Muscle of back (tissue), 11 donors: ENCODE data around the gene PTPRB. TPM values are rescaled to one million over a fixed set of nuclear protein-coding genes. Genes with fewer than 3 reads are reported as not detected.
"Not testable (repeated sequence)": the region's sequence is repeated elsewhere in the genome, so short reads cannot be mapped to it uniquely, and the experiment has no call there.

Experiments used
- DNase-seq, 3 donors: peaks; one replicate each; pipeline versions ENCODE4 v3.0.0 to v3.0.0-alpha.2; 2013
- polyA plus RNA-seq, 10 donors: library from polyadenylated mRNA; unstranded; fragments of 120-200 nt; gene quantifications; one replicate each; pipeline ENCODE4 v1.2.1, GENCODE V29; 2013; ENCODE audit not compliant: insufficient read length in 10 of 10

Gene PTPRB
- polyA plus RNA-seq, 10 donors: 11.8 to 24.4 (median 15.7) TPM

DNA sequence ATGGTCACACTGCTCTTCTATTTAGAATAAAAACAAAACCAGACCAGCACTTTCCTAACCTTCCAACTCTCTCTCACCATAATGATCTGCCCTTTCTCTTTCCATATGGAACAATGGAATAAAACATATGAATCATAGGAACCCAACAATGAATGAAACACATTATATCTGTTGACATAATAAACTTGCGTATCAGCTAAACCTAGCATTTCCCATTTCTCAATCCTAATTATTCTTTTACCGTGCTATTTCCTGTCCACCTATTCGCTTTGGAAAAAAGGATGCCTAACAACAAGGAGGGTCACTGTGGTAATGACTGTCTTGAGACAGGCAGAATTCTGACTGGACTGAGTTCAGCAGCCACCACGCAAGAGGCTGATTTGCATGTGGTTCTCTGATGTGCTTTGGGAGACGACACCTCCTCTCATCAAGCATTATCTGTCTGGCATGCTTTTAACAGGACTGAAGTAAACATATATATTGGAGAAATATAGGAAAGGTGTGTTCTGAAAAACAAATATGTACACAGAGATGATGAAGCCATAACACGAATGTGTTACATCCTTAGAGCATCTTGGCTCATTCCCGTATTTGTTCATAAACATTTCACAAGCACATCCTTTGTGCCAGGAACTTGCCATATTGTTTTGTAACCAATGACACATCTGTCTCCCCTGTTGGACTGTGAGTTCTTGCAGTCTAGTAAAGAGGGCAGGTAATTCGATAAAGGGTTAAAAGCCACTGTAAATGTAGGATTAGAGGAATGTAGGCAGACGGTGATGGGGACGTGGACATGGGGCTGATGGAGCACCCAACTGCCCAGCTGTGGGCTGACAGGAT is 87.7 kb downstream of the PTPRB start:
- no peak for DNase-seq

DNA sequence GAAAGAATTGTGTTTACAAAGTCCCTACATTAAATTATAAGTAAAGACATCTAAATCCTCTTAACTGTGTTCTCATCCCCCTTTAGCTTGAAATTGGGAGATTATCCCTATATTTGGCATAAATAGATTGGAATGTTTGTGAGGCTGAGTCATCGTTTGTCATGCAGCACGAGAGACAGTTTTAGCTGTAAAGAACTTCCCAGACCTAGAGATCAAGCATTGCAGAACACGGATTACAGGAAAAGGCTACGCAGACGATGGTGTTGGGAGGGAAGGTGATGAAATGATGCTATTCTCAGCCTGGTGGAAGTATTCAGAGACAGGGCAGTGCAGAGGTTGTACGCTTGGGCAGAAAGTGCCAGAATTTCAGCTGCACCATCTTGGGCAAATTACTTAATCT is 93.8 kb downstream of the PTPRB start:
- DNase-seq: peak; percentile 35 to 93 (median 68)

DNA sequence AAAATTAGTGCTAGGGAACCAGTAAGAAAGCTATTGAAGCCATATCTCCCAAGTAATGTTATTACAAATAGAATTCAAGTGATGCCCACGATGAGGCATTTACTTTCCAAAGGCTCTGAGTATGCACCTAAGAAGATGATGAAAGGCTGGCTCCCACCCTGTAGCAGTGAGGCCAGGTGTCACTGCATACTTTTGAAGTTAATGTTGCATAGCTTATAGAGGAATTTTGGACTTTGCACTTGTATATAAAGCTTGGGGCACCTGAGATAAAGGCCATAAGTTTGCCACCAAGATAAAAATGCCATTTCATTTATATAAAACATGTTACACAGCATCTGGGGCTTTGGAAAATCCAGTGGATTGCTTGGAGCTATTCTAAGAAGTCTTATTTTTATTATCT is 96.2 kb downstream of the PTPRB start:
- DNase-seq: no peak

DNA sequence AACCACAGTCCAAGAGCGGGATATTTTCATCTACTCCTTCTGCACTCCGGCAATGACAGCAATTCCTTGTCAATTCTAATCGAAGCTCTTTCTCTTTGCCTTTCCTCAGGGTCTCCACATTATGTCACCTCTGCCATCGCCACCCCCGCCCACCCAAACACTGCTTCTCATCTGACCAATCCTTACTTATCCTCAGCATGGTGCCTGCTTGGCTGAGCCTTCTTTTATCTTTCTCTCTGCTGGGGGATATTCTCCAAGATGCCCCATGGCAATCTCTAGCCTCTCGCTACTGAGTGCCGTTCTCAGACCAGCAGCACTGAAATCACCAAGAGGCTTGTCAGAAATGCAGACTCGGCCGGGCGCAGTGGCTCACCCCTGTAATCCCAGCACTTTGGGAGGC is 100.6 kb downstream of the PTPRB start:
- no peak for DNase-seq

DNA sequence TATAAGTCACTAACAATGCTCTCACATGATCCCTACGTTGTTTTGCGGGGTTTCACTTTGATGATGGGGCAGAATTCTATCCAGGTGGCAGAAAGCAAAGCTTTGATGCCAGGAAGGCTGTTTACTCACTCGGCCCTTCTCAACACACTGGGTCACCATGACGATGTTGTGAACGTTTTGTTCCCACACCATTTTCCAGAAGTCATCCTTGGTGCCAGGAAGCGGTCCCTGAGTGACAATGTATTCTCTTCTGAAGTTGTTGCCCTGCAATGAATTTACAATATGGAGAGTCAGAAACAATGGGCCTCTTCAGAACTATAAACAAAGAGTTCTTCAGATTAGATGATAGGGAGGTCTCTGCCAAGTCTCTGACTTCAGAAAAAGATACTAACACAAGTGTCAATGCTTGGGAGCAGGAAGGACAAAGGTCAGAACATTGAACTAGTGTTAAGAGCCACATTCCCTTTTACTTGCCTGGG is 101.3 kb downstream of the PTPRB start:
- DNase-seq: no peak

DNA sequence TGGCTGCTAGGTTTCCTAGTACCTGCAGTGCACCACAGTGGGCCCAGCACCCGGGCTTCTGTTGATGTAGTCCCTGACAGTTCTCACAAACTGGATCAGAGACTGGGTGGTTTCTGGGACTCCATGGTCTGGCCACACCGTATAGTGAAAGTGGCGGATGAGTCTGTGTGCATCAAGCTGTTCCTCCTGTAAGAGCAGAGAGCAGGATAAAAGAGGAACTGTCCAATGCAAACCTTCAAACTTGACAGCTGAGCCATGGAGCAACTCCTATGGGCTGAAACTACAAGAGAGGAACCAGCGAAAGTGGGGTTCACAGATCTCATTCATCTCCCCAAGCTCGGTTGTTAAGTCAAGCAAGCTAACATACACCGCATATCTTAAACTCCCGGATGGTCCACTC is 102.8 kb downstream of the PTPRB start:
- no peak for DNase-seq

DNA sequence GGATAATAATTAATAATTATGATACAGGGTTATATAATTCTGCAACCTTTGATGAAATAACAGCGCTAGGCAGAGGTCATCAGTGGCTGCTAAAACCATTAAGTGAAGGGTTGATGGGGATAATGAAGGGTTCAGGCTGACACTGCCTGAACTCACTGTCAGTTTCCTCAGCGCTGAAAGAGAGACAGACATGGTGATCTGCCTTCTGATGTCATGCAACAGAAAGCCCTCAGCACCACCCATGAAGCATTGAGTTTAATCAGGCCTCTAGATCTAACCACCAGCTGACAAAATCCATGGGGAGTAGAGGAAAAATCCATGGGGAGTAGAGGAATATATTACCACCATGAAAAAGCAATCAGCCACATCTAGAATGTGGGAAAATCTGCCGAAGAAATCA is 107.6 kb downstream of the PTPRB start:
- no peak for DNase-seq

DNA sequence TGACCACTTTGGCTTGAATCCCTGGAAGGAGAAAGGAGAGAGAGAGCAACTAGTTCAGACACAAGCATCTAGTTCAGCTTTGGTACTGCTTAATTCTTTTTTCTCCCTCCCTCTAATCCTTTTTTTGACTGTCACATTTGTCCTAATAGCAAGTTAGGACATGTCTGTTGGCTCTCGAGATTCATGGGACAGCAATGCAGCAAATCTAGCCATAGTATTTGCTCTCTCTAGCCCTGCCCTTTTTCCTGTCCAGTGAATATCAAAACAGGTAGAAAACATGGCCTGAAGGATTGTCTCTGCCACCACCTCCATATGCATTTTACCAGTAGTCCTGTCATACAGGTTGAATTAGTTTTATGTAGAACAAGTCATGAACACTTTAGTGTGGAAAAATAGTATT is 116.4 kb downstream of the PTPRB start:
- DNase-seq: no peak

DNA sequence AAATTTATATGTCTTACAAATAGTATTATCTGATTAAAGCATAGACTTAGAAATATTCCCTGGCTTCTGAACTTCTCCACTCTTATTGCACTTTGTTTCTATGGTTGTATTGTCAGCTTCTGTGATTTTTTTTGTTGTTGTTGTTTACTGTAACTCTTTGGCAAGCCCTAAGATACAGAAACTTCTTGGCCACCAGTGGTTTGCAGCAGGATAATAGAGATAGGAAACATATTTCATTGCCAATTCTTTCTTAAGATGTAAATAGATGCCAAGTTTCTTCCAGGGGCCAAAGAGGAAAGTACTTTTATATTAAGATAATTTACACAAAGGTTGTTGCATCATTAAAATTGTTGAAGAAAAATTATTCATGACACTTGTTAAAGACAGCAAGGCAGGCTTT is 123.8 kb downstream of the PTPRB start:
- DNase-seq: no peak

DNA sequence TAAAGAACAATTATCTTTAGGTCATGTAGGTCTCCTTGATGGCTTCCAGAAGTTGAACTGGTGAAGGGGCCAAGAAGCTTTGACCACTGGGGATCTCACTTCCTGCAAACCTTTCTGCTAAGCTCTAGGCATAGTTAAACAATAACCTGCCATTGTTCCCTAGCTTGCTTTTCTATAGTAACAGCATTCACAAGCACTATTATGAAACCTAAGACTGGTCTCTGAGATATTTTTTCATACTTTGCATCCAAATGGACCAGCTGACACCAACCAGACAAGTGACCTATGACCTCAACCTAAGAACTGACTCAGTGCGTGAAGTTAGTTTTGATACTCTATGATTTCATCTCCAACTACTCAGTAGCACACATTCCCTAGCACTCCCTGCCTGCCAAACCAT is 129.1 kb downstream of the PTPRB start:
- no peak for DNase-seq

DNA sequence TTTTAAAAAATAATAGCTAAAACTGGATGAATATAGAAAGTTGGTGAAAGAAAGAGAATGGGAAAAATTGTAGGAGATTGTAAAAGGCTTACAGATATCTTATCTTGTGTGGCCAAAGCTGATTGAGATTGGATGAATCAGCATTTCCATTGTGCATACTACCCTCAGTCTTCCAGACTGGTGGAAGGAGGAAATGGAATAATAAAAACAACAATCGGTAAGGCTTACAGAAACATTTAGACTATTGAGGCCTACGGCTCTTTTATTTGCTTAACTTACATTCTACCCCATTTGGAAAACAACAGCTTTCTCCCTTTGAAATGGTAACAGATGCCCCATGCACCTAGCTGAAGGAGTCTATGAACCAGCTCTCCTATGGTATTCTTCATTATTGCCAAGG is 129.8 kb downstream of the PTPRB start:
- no peak for DNase-seq

DNA sequence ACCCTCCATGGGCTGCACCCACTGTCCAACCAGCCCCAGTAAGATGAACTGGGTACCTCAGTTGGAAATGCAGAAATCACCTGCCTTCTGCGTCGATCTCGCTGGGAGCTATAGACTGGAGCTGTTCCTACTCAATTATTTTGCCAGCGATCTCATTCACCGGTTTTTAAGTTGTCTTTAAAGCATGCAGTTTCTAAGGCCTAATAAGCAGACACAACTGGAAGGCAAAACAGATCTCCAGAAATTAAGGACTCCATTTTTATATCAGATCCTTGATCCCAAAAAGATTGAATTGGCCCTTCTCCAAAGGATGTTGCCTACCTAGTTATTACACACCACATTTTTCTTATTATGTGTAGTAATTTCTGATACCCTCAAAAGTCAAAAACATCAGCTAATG is 139.7 kb downstream of the PTPRB start:
- DNase-seq: no peak

DNA sequence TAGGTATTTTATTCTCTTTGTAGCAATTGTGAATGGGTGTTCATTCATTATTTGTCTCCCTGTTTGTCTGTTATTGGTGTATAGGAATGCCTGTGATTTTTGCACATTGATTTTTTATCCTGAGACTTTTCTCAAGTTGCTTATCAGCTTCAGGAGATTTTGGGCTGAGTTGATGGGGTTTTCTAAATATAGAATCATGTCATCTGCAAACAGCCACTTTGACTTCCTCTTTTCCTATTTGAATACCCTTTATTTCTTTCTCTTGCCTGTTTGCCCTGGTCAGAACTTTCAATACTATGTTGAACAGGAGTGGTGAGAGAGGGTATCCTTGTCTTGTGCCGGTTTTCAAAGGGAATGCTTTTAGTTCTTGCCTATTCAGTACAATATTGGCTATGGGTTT is 144.3 kb downstream of the PTPRB start:
- DNase-seq: not testable (repeated sequence)

DNA sequence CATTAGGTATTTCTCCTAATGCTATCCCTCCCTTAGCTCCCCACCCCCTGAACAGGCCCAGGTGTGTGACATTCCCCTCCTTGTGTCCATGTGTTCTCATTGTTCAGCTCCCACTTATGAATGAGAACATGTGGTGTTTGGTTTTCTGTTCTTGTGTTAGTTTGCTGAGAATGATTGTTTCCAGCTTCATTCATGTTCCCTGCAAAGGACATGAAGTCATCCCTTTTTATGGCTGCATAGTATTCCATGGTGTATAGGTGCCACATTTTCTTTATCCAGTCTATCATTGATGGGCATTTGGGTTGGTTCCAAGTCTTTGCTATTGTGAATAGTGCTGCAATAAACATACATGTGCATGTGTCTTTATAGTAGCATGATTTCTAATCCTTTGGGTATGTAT is 146.3 kb downstream of the PTPRB start:
- not testable (repeated sequence) for DNase-seq

DNA sequence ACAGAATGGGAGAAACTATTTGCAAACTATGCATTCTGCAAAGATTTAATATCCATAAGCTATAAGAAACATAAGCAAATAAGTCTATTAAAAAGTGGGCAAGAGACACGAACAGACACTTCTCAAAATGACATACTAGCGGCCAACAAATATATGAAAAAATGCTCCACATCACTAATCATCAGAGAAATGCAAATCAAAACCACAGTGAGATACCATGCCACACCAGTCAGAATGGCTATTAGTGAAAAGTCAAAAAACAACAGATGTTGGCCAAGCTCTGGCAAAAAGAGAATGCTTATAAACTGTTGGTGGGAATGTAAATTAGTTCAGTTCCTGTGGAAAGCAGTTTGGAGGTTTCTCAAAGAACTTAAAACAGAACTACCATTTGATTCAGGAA is 149.8 kb downstream of the PTPRB start:
- DNase-seq: no peak

DNA sequence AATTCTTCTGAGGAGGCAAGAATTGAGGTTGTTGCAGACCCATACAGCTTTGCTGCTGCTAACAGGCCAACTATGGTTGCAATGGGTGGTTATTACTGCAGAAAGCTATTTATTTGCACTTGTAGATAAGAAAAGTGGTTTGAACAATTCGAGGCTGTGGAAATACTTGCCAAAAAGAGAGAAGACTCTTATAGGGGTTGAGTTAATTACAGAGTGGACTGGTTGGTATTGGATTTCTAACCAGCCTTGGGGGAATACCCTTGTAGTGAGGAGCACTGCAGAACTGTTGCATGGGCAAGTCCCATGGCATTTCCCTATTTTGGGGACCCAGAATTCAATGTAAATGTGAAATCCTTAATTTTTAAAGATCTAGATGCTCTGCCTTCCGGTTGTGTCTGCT is 150.6 kb downstream of the PTPRB start:
- DNase-seq: no peak

DNA sequence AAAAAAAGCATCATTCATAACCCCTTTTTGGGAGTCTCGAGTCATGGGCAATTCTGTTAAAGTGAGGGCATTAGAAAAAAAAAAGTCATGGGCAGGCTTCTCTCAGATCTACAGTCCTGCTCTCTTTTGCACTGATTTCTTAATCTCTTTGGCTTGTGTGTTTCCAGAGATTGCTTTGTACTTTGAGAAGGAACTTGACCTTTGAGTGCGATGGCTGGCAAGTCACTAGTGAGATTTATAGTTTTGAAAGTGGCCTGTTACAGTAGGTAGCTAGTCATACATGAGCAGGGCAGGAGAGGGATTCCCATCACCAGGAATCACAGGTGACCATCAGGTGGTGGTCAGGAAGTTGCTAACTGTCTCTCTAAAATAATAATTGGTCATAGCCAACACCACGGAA is 151.5 kb downstream of the PTPRB start:
- DNase-seq: no peak

DNA sequence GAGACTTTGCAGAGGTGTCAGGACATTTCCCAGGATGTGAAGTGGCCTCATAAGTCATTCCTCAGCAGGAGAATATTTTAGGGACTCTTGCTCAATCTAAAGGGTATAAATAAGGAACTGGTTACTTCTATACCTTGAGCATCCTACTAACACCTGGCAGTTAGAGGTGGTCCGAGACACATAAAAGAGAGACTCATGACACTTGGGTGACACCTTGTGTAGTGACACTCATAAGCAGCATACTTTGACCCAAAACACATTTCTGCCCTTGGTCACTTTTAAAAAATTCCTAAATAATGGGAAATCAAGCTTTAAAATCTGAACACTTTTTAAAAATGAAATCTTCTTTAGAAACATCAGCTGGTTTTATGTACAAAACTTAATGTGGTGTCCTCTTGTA is 152.8 kb downstream of the PTPRB start:
- no peak for DNase-seq

DNA sequence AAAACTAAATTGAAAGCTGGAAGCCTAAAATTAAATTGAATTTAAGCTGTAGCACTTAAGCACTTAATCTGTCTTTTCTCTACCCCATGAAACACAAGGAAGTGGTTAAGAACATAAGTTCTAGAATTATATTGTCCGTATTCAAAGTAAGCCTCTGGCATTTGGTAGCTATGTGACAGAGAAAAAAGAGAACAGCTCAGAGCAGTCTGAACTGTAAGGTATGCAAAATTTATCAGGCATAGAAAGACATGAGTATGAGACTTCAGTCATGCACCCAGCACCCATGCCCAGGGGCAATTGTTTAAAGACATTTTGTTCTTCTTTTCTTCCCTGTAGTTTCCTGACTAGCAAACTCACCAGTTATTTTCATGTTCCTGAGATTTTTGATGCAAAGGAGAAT is 154.5 kb downstream of the PTPRB start:
- no peak for DNase-seq

DNA sequence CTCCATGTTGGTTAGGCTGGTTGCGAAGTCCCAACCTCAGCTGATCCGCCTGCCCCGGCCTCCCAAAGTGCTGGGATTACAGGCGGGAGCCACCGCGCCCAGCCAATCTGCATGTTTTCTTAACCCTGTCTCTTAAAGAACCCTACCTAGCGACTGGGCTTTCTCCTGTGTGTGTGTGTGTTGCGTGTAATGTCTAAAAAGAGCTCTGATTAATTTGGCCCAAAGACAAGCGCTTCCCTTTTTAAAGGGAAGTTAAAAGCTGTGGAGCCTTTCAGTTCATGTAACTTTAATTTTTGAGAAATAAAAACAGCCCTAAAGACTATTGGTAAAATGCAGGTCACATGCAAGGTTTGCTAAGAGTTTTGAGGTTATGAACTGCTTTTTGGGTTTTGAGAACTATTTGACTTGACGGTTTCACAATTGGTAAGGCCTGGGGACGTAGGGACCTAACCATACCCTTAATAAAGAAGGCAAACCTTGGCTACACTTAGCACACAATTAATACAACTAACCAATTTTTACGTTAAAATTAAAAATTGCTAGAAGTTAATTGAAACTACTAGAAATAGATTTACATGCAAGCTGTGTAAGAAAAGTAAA is 167.9 kb downstream of the PTPRB start:
- DNase-seq: no peak

DNA sequence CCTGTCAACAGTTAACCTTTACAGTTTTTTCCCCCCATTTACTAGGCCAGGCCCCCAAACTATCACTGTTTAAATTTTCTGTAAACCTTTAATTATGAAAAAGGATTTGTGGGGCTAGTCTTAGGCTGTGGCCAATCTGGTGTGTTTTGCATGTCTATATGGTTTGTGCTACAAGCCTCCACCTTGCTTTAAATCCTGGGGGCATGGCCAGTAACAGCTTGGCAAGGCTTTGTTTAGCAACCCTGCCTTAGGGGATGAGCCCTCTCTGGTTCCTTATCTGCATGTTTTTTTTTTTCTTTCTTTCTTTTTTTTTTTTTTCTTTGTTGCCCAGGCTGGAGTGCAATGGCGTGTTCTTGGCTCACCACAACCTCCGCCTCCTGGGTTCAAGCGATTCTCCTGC is 168.5 kb downstream of the PTPRB start:
- DNase-seq: no peak

DNA sequence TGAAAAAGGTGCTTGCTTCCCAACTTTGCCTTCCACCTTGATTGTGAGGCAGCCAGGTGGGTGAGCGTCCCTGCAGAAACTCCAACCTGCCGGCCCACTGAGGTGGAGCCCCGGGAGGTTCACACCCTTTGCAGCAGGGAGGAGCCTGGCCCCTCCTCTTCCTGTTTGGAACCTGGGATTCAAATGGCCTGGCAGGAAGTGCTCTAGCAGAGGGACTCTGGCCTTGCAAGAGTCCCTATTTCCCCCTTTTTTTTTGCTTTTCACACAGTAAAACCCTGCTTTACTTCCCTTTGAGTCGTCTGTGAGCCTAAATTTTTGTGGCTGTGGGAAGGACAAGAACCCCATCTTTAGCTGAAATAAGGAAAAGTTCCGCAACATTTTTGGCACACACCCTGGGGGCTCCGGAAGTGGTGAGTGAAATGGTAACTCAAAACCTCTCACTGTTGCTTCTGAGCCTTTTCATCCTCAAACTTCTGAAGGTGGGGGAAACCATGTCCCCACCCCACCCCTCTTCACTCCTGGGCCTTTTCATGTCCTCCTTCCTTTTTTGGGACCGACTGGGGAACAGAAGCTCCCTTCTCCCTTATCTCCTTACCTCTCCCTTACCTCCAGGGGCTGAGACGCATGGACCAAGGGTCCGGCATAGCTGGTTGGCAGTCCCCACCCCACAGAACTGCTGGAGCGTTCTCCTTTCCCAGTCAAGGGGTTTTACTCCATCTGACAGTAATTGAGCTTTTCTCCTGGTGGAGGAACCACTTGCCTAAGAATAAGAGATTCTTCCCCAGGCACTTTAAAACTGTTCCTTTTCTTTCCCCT is 169.1 kb downstream of the PTPRB start:
- no peak for DNase-seq

DNA sequence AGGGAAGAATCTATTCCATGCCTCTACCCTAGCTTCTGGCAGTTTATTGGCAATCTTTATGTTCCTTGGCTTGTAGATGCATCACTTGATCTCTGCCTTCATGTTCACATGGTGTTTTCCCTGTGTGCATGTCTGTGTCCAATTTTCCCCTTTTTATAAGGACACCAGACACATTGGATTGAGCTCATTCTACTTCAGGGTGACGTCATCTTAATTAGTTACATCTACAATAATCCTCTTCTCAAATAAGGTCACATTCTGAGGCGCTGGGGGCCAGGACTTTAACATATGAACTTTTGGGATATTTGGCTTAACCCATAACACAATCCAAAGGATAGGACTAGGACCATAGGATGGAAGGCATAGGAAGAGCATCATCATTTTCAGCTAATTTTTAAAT is 169.8 kb downstream of the PTPRB start:
- DNase-seq: no peak
